HEK293 (cell line): Measurements from ENCODE around the gene KCNIP4.

Source experiments
- CTCF ChIA-PET: fragments of 350-600 bp; formaldehyde crosslinking; extraction: SDS; loops from one replicate; lab custom pipeline; 2021; ENCODE audit warnings: antibody characterized with exemption; lab: Yijun Ruan, JAX
- POLR2A ChIA-PET: fragments of 300-600 bp; formaldehyde crosslinking; extraction: SDS; loops from one replicate; lab custom pipeline; 2020; ENCODE audit warnings: antibody characterized with exemption, inconsistent platforms; lab: Yijun Ruan, JAX
- H3K27ac ChIP-seq: fragments of 200-500 bp; sonication (Bioruptor generic); 2 replicates; pipeline ENCODE4 v1.5.1; 2014; ENCODE audit warnings: low read depth, low read length, control low read depth, inconsistent platforms; ENCODE audit errors: extremely low read depth
- H3K36me3 ChIP-seq, 2 experiments: fragments of 200-500 bp in 1 of 2; sonication (Bioruptor generic) in 1 of 2; 1 replicate in 1 of 2; 2 replicates in 1 of 2; pipeline ENCODE4 v1.5.1; 2014 to 2017; ENCODE audit warnings: inconsistent platforms in 2 of 2, low read length in 2 of 2; ENCODE audit not compliant: control insufficient read depth in 2 of 2, insufficient read depth in 1 of 2
- H3K4me1 ChIP-seq: fragments of 200-500 bp; sonication (Bioruptor generic); 2 replicates; pipeline ENCODE4 v1.5.1; 2014; ENCODE audit warnings: mild to moderate bottlenecking, low read length, inconsistent platforms; ENCODE audit not compliant: control insufficient read depth, insufficient read depth
- H3K4me3 ChIP-seq: 2 replicates; pipeline ENCODE4 v1.5.1; 2011; ENCODE audit warnings: low read depth, mild to moderate bottlenecking, control low read depth, low read length, moderate library complexity
- H3K9me3 ChIP-seq: fragments of 200-500 bp; sonication (Bioruptor generic); 2 replicates; pipeline ENCODE4 v1.5.1; 2014; ENCODE audit warnings: low read depth, low read length, inconsistent platforms; ENCODE audit not compliant: control insufficient read depth, insufficient read depth
- ATF2 ChIP-seq: fragments of 450-650 bp; formaldehyde crosslinking; IDR thresholded peaks from 2 replicates; pipeline ENCODE4 v1.5.1; 2016; ENCODE audit warnings: missing biosample characterization, missing genetic modification characterization, low read depth
- BCL11A ChIP-seq: fragments of 450-650 bp; formaldehyde crosslinking; IDR thresholded peaks from 2 replicates; pipeline ENCODE4 v1.5.1; 2016; ENCODE audit warnings: low read depth, missing biosample characterization, missing genetic modification characterization
- FEZF1 ChIP-seq: fragments of 450-650 bp; formaldehyde crosslinking; IDR thresholded peaks from 2 replicates; pipeline ENCODE4 v1.5.1; 2016; ENCODE audit warnings: missing biosample characterization, missing genetic modification characterization
- HOXD13 ChIP-seq: sonication (generic); formaldehyde crosslinking; IDR thresholded peaks from 2 replicates; pipeline ENCODE4 v1.8.0; 2022; ENCODE audit warnings: missing genetic modification reagents, borderline replicate concordance
- IKZF3 ChIP-seq: fragments of 450-650 bp; IDR thresholded peaks from 2 replicates; pipeline ENCODE4 v1.5.0; 2018; ENCODE audit warnings: missing biosample characterization, mild to moderate bottlenecking, missing genetic modification characterization, moderate library complexity
- MEIS1 ChIP-seq: sonication (generic); formaldehyde crosslinking; IDR thresholded peaks from 2 replicates; pipeline ENCODE4 v1.8.1; 2022; ENCODE audit warnings: missing genetic modification reagents, mild to moderate bottlenecking, borderline replicate concordance
- TRIM28 ChIP-seq: IDR thresholded peaks from 2 replicates; pipeline ENCODE4 v1.6.1; 2011; ENCODE audit warnings: low read length, control low read depth, borderline replicate concordance
- YY1 ChIP-seq: fragments of 450-650 bp; formaldehyde crosslinking; IDR thresholded peaks from 2 replicates; pipeline ENCODE4 v1.5.1; 2018; ENCODE audit warnings: missing biosample characterization, missing genetic modification characterization
- ZFP37 ChIP-seq: fragments of 450-650 bp; formaldehyde crosslinking; IDR thresholded peaks from 2 replicates; pipeline ENCODE4 v1.5.1; 2016; ENCODE audit warnings: missing biosample characterization, missing genetic modification characterization
- ZNF175 ChIP-seq: fragments of 450-650 bp; formaldehyde crosslinking; IDR thresholded peaks from 2 replicates; pipeline ENCODE4 v1.5.1; 2016; ENCODE audit warnings: missing biosample characterization, missing genetic modification characterization
- ZNF214 ChIP-seq: fragments of 450-650 bp; formaldehyde crosslinking; IDR thresholded peaks from 2 replicates; pipeline ENCODE4 v1.5.1; 2017; ENCODE audit warnings: missing biosample characterization, mild to moderate bottlenecking, missing genetic modification characterization, borderline replicate concordance
- ZNF341 ChIP-seq: fragments of 450-650 bp; formaldehyde crosslinking; IDR thresholded peaks from 2 replicates; pipeline ENCODE4; 2016; ENCODE audit warnings: low read depth, missing biosample characterization, missing genetic modification characterization
- ZNF366 ChIP-seq: fragments of 450-650 bp; formaldehyde crosslinking; conservative IDR thresholded peaks from 2 replicates; pipeline ENCODE4 v1.5.1; 2016; ENCODE audit warnings: missing biosample characterization, missing genetic modification characterization
- ZNF426 ChIP-seq: fragments of 450-650 bp; formaldehyde crosslinking; IDR thresholded peaks from 2 replicates; pipeline ENCODE4 v1.5.1; 2017; ENCODE audit warnings: missing biosample characterization, missing genetic modification characterization, mild to moderate bottlenecking, inconsistent platforms, moderate library complexity
- ZNF521 ChIP-seq: fragments of 450-650 bp; formaldehyde crosslinking; IDR thresholded peaks from 2 replicates; pipeline ENCODE4 v1.5.1; 2017; ENCODE audit warnings: missing biosample characterization, mild to moderate bottlenecking, missing genetic modification characterization
- ZNF596 ChIP-seq: fragments of 450-650 bp; IDR thresholded peaks from 2 replicates; pipeline ENCODE4 v1.5.0; 2018; ENCODE audit warnings: missing biosample characterization, mild to moderate bottlenecking, missing genetic modification characterization, moderate library complexity
- ZNF704 ChIP-seq: fragments of 450-650 bp; formaldehyde crosslinking; IDR thresholded peaks from 2 replicates; pipeline ENCODE4 v1.5.1; 2016; ENCODE audit warnings: missing biosample characterization, missing genetic modification characterization
- ZNF76 ChIP-seq: fragments of 450-650 bp; formaldehyde crosslinking; IDR thresholded peaks from 2 replicates; pipeline ENCODE4; 2016; ENCODE audit warnings: low read depth, missing biosample characterization, missing genetic modification characterization, borderline replicate concordance
- ZNF830 ChIP-seq: fragments of 450-650 bp; IDR thresholded peaks from 2 replicates; pipeline ENCODE4 v1.5.0; 2018; ENCODE audit warnings: missing biosample characterization, missing genetic modification characterization, low read depth, mild to moderate bottlenecking, moderate library complexity
- ZSCAN16 ChIP-seq: fragments of 450-650 bp; formaldehyde crosslinking; IDR thresholded peaks from 2 replicates; pipeline ENCODE4 v1.5.1; 2016; ENCODE audit warnings: missing biosample characterization, missing genetic modification characterization
- ZXDB ChIP-seq: fragments of 450-650 bp; formaldehyde crosslinking; IDR thresholded peaks from 2 replicates; pipeline ENCODE4 v1.5.1; 2016; ENCODE audit warnings: missing biosample characterization, missing genetic modification characterization
- TF ChIP-seq, protein P1 (sequence below): fragments of 450-650 bp; formaldehyde crosslinking; optimal IDR thresholded peaks from 2 replicates; pipeline ENCODE3; 2016; ENCODE audit warnings: missing biosample characterization, mild to moderate bottlenecking, missing genetic modification characterization
- TF ChIP-seq, protein P2 (sequence below): fragments of 450-650 bp; formaldehyde crosslinking; IDR thresholded peaks from 2 replicates; pipeline ENCODE4 v1.5.1; 2016; ENCODE audit warnings: missing biosample characterization, missing genetic modification characterization
- TF ChIP-seq, protein P3 (sequence below): fragments of 450-650 bp; formaldehyde crosslinking; IDR thresholded peaks from 2 replicates; pipeline ENCODE4 v1.5.1; 2017; ENCODE audit warnings: missing biosample characterization, missing genetic modification characterization

The KCNIP4 gene

GRCh38 chr4:20992002-20992401 lies 956.6 kb downstream of the KCNIP4 start (continued):
- TF ChIP-seq ZNF426 (no peak), BCL11A (tag by site-specific recombination) (no peak), ATF2 (tag by site-specific recombination) (no peak), ZNF214 (tag by site-specific recombination) (no peak), MEIS1 (CRISPR knock-in tag) (no peak)

GRCh38 chr4:20987191-20987590 lies 961.4 kb downstream of the KCNIP4 start:
- TF ChIP-seq ZNF366: no peak
- no peak for TF ChIP-seq ZNF830
- no peak for TF ChIP-seq ZXDB (tag by site-specific recombination)
- TF ChIP-seq ZNF76 (tag by site-specific recombination): no peak
- no peak for TF ChIP-seq ZNF704 (tag by site-specific recombination)
- TF ChIP-seq TRIM28: no peak
- no peak for TF ChIP-seq IKZF3 (tag by site-specific recombination)
- no peak for TF ChIP-seq YY1 (tag by site-specific recombination)
- TF ChIP-seq, protein P1, sequence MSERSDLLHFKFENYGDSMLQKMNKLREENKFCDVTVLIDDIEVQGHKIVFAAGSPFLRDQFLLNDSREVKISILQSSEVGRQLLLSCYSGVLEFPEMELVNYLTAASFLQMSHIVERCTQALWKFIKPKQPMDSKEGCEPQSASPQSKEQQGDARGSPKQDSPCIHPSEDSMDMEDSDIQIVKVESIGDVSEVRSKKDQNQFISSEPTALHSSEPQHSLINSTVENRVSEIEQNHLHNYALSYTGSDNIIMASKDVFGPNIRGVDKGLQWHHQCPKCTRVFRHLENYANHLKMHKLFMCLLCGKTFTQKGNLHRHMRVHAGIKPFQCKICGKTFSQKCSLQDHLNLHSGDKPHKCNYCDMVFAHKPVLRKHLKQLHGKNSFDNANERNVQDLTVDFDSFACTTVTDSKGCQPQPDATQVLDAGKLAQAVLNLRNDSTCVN: no peak
- TF ChIP-seq ZNF175 (tag by site-specific recombination): no peak
- no peak for TF ChIP-seq ZNF341
- no peak for TF ChIP-seq ZNF521 (tag by site-specific recombination)
- TF ChIP-seq HOXD13 (CRISPR knock-in tag): no peak
- Histone ChIP-seq H3K4me1 (no peaks in the 10 kb centered on the region), H3K27ac (no peak overlapping the region), H3K36me3 (no peaks in the 10 kb centered on the region), H3K4me3 (no peak overlapping the region), H3K9me3 (no peaks in the 10 kb centered on the region)
- CTCF ChIA-PET: interaction anchor here (0.7 kb wide), 1 partner anchor 126 kb away, joined by 3 read pairs; no protein-coding TSS in a partner anchor
- POLR2A ChIA-PET: no interaction called here

DNA sequence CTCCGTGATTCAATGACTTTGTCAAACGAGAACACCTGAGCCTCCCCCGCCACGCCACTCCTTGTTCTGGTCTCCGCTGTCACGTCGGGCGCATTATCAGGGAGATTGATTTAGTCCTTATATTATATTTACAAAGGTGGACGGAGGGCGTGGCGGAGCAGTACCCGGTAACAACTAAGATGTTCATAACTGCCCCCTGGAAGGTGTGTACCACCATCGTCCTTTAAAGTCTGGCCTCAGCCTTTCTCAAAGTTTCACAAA lies 964.1 kb downstream of the KCNIP4 start:
- TF ChIP-seq ZFP37 (no peak), YY1 (tag by site-specific recombination) (no peak), ATF2 (tag by site-specific recombination) (no peak), ZNF596 (tag by site-specific recombination) (no peak), ZSCAN16 (tag by site-specific recombination) (no peak), FEZF1 (tag by site-specific recombination) (no peak)
- TF ChIP-seq, protein P2, sequence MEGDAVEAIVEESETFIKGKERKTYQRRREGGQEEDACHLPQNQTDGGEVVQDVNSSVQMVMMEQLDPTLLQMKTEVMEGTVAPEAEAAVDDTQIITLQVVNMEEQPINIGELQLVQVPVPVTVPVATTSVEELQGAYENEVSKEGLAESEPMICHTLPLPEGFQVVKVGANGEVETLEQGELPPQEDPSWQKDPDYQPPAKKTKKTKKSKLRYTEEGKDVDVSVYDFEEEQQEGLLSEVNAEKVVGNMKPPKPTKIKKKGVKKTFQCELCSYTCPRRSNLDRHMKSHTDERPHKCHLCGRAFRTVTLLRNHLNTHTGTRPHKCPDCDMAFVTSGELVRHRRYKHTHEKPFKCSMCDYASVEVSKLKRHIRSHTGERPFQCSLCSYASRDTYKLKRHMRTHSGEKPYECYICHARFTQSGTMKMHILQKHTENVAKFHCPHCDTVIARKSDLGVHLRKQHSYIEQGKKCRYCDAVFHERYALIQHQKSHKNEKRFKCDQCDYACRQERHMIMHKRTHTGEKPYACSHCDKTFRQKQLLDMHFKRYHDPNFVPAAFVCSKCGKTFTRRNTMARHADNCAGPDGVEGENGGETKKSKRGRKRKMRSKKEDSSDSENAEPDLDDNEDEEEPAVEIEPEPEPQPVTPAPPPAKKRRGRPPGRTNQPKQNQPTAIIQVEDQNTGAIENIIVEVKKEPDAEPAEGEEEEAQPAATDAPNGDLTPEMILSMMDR (tag by site-specific recombination): no peak
- TF ChIP-seq, protein P3, sequence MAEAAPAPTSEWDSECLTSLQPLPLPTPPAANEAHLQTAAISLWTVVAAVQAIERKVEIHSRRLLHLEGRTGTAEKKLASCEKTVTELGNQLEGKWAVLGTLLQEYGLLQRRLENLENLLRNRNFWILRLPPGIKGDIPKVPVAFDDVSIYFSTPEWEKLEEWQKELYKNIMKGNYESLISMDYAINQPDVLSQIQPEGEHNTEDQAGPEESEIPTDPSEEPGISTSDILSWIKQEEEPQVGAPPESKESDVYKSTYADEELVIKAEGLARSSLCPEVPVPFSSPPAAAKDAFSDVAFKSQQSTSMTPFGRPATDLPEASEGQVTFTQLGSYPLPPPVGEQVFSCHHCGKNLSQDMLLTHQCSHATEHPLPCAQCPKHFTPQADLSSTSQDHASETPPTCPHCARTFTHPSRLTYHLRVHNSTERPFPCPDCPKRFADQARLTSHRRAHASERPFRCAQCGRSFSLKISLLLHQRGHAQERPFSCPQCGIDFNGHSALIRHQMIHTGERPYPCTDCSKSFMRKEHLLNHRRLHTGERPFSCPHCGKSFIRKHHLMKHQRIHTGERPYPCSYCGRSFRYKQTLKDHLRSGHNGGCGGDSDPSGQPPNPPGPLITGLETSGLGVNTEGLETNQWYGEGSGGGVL (tag by site-specific recombination): no peak
- H3K36me3 ChIP-seq: no peaks in the 10 kb centered on the region
- no peaks in the 10 kb centered on the region for H3K4me1 ChIP-seq
- ChIA-PET CTCF (interaction anchor here (0.6 kb wide), 1 partner anchor 214 kb away, joined by 6 read pairs; no protein-coding TSS in a partner anchor), POLR2A (no interaction called here)
- H3K9me3 ChIP-seq: no peaks in the 10 kb centered on the region
- no peak overlapping the region for H3K4me3 ChIP-seq
- H3K27ac ChIP-seq: no peak overlapping the region
